ENCODE results near the gene TOR1AIP1. TPM values are rescaled to one million over a fixed set of nuclear protein-coding genes. Genes with fewer than 3 reads are reported as not detected.

TOR1AIP1 gene
- total and polyA plus RNA-seq, 2 of the 4 experiments (the other 2 are of a cell fraction): 20.7 to 64.5 TPM

DNA sequence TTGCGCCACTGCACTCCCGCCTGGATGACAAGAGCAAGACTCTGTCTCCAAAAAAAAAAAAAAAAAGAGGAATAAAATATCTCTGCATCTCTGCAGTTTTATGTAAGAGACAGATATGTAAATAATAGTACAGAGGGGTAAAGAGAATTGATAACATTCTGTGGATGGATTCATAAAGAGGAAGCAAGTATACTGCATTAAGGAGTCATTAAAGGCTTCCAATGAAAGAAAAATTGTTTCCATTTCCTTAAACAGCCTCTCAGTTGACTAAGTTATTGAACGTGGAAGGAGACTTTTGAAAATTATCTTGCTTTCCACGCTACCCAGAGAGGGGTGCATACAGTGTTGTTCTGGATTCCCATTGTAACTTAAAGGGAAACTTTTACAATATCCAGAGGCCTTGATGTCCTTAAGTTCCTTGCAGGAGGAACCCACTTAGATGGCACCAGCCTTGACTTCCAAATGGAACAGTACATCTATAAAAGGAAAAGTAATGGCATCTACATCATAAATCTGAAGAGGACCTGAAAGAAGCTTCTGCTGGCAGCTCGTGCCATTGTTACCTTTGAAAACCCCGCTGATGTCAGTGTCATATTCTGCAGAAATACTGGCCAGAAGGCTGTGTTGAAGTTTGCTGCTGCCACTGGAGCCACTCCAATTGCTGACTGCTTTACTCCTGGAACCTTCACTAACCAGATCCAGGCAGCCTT is 86.4 kb downstream of the TOR1AIP1 start:
- Histone ChIP-seq H3K4me3 (ENCODE audit: insufficient read depth, low read depth, low read length) (no peak overlapping the region), H2BK120ac (ENCODE audit: low read depth, low read length) (no peak overlapping the region), H2AFZ (replicated peaks; ENCODE audit: low read length, poor library complexity) (no peak overlapping the region), H2AK5ac (ENCODE audit: low read depth, low read length) (no peak overlapping the region), H4K8ac (ENCODE audit: low read depth in 2 of 2, low read length in 2 of 2) (no peak overlapping the region), H3K4me1 (ENCODE audit: control insufficient read depth, insufficient read depth, low read length) (peaks cover 1% of the 10 kb centered on the region; the same call in 1 of the 2 replicates), H4K5ac (ENCODE audit: low read depth, low read length) (no peak overlapping the region), H3K9ac (ENCODE audit: low read depth, low read length) (no peak overlapping the region), H3K27ac (ENCODE audit: insufficient read depth, low read length) (no peak overlapping the region), H3K36me3 (ENCODE audit: control insufficient read depth, insufficient read depth, low read length) (peaks cover 4% of the 10 kb centered on the region), H3K9me1 (ENCODE audit: insufficient read depth, low read length) (peaks cover 7% of the 10 kb centered on the region), H2AK9ac (replicated peaks; ENCODE audit: low read depth, low read length, poor library complexity) (no peak overlapping the region), H3K18ac (ENCODE audit: low read depth, low read length) (no peak overlapping the region), H3K9me3 (ENCODE audit: control insufficient read depth, insufficient read depth, low read length) (no peaks in the 10 kb centered on the region), H3K23ac (ENCODE audit: low read depth, low read length) (no peak overlapping the region), H3K79me1 (ENCODE audit: low read depth in 1 of 2, low read length in 2 of 2) (peaks cover 30 to 57% of the 10 kb centered on the region in 2 experiments), H2BK15ac (ENCODE audit: low read depth, low read length) (no peak overlapping the region), H2BK20ac (ENCODE audit: low read depth, low read length) (no peak overlapping the region), H3K4me2 (ENCODE audit: low read depth, low read length) (no peak overlapping the region), H4K91ac (ENCODE audit: insufficient read depth, low read depth, low read length) (no peak overlapping the region), H2BK5ac (ENCODE audit: low read depth, low read length, poor library complexity, severe bottlenecking) (no peak overlapping the region), H3K27me3 (ENCODE audit: control insufficient read depth, insufficient read depth, low read length) (no peaks in the 10 kb centered on the region), H4K20me1 (ENCODE audit: insufficient read depth, low read length) (peaks cover 17% of the 10 kb centered on the region; the same call in 1 of the 2 replicates), H3K56ac (ENCODE audit: extremely low read depth, insufficient read depth, low read length) (no peak overlapping the region), H3K4ac (ENCODE audit: low read depth, low read length) (no peak overlapping the region), H3K14ac (replicated peaks; ENCODE audit: low read depth, low read length) (no peak overlapping the region)
- WGBS, 2 experiments (ENCODE audit: extremely low coverage in 2 of 2, insufficient read length in 1 of 2): 100% methylated on average over 2 of the region's 6 CpGs; no CpG with 5 or more reads in 1 of the 2 experiments
- ChIA-PET CTCF (no interaction called here), POLR2A (ENCODE audit: unreplicated experiment) (no interaction called here)
- DNase-seq: no peak
- BruUV-seq (replicated peaks): no TSS peak
- ATAC-seq (ENCODE audit: low read depth): no peak
- dilution Hi-C loops (cut with HindIII; ENCODE audit: low sequenced_read_pairs, unreplicated experiment): no loop called here
- TF ChIP-seq MXI1 (IDR thresholded peaks at IDR 0.05; ENCODE audit: borderline replicate concordance, low read depth, low read length): no peak
- TF ChIP-seq, protein P1, sequence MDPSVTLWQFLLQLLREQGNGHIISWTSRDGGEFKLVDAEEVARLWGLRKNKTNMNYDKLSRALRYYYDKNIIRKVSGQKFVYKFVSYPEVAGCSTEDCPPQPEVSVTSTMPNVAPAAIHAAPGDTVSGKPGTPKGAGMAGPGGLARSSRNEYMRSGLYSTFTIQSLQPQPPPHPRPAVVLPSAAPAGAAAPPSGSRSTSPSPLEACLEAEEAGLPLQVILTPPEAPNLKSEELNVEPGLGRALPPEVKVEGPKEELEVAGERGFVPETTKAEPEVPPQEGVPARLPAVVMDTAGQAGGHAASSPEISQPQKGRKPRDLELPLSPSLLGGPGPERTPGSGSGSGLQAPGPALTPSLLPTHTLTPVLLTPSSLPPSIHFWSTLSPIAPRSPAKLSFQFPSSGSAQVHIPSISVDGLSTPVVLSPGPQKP (IDR thresholded peaks at IDR 0.05; ENCODE audit: borderline replicate concordance, low read depth, low read length): no peak
- in situ Hi-C loops (cut with MboI; ENCODE audit: low sequenced_read_pairs): no loop called here
- intact Hi-C loops (cut with micrococcal nuclease): loop anchor here (5.0 kb wide), 1 partner anchor 34 kb away; no protein-coding TSS in a partner anchor

All from IMR-90 (cell line).